Left lung (tissue), 10 donors: ENCODE data around the gene AMBP. TPM values are rescaled to one million over a fixed set of nuclear protein-coding genes. Genes with fewer than 3 reads are reported as not detected.

Experiments
- ATAC-seq: fragments of 200-7000 bp; cut with Tn5 transposase; one replicate; pipeline ENCODE4 v1.9.1; 2020; ENCODE audit warnings: moderate library complexity
- DNase-seq, 4 donors: peaks; one replicate each; pipeline ENCODE4 v3.0.0-alpha.2; 2013 to 2020
- H3K27ac ChIP-seq, 2 donors: fragments of 200-600 bp; sonication (generic) in 1 of 2; one replicate each; pipeline versions ENCODE4 v1.5.0 to v1.8.0; 2020 to 2021
- H3K27me3 ChIP-seq, 2 donors: fragments of 200-600 bp; sonication (generic) in 1 of 2; one replicate each; pipeline versions ENCODE4 v1.5.0 to v1.8.0; 2020 to 2021
- H3K36me3 ChIP-seq, 2 donors: fragments of 200-600 bp; sonication (generic) in 1 of 2; one replicate each; pipeline versions ENCODE4 v1.5.0 to v1.8.0; 2020 to 2021
- H3K4me1 ChIP-seq, 2 donors: fragments of 200-600 bp; one replicate each; pipeline ENCODE4 v1.8.0; 2021
- H3K4me3 ChIP-seq, 2 donors: fragments of 200-600 bp; sonication (generic) in 1 of 2; one replicate each; pipeline versions ENCODE4 v1.5.0 to v1.8.0; 2020 to 2021; ENCODE audit warnings: mild to moderate bottlenecking in 1 of 2
- H3K9me3 ChIP-seq, 2 donors: fragments of 200-600 bp; sonication (generic) in 1 of 2; one replicate each; pipeline versions ENCODE4 v1.5.0 to v1.8.0; 2020 to 2021
- intact Hi-C, 2 donors: fragments of 100-400 bp; cut with DNase I; formaldehyde crosslinking; loops; one replicate each; pipeline versions ENCODE4 v1.11.2 to v1.14.2; 2022
- polyA plus RNA-seq, 6 donors: library from polyadenylated mRNA; unstranded; fragments of 120-200 nt; gene quantifications; one replicate each; pipeline ENCODE4 v1.2.1, GENCODE V29; 2013; ENCODE audit not compliant: insufficient read length in 6 of 6
- total RNA-seq, 2 donors: library from RNA; stranded (reverse); fragmentation: NEBNext Ultra II Directional; extraction: Animal tissue kit (Norgen Biotek cat#: 25700); gene quantifications; one replicate each; pipeline ENCODE4 v1.2.1, GENCODE V29; 2021
- TF ChIP-seq, protein P1 (sequence below), 2 donors: fragments of 200-600 bp; sonication (generic) in 1 of 2; IDR thresholded peaks; one replicate each; pipeline versions ENCODE4 v1.5.0 to v1.8.0; 2021; ENCODE audit warnings: antibody characterized with exemption in 2 of 2
- donor health status: DM: no; HTN: yes; CAD: no.
- donor health status: DM: no; HTN: no; CAD: no.

The AMBP gene
- total and polyA plus RNA-seq, 8 donors: 1.2 to 5.5 (median 2.5) TPM; not detected in 1

DNA sequence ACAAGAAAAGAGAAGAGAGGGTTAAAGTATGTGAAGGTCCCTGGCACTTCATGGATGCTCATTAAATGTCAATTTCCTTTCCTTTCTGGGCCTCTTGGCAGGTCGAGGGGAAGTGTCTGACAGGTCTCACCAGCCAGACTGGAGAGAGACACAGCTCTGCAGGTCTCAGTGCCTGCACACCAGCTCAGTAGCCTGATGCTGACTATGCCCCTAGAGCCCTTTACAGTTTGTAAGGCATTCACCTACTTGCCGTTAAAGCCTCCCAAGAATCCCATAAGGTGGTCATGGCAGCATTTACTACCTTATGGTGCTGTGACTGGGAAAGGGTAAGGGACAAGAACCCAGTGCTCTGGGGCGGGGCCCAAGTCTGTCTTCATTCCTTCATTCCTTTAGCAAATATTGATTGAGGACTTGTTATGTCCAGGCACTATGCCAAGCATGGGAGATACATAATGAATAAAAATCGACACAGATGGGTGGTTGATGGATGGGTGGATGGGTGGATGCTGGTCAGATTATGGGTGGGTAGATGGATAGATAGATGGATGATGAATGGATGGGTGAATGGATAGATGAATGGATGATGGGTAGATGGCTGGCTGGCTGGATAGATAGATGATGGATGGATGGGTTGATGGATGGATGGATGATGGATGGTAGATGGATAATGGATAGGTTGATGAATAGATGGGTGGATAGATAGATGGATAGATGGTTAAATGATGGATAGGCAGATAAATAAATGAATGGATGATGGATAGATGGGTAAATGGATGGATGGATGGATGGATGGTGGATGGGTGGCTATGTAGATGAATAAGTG is 42.3 kb upstream of the AMBP start:
- DNase-seq: no peak
- intact Hi-C loops: no loop called here
- no peaks in the 10 kb centered on the region for H3K36me3 ChIP-seq
- no peak overlapping the region for H3K27ac ChIP-seq
- peaks cover 0 to 5% of the 10 kb centered on the region in 2 donors for H3K27me3 ChIP-seq
- H3K9me3 ChIP-seq: no peaks in the 10 kb centered on the region
- H3K4me1 ChIP-seq: peaks cover 0 to 3% of the 10 kb centered on the region in 2 donors
- ATAC-seq: no peak
- no peak overlapping the region for H3K4me3 ChIP-seq
- TF ChIP-seq, protein P1, sequence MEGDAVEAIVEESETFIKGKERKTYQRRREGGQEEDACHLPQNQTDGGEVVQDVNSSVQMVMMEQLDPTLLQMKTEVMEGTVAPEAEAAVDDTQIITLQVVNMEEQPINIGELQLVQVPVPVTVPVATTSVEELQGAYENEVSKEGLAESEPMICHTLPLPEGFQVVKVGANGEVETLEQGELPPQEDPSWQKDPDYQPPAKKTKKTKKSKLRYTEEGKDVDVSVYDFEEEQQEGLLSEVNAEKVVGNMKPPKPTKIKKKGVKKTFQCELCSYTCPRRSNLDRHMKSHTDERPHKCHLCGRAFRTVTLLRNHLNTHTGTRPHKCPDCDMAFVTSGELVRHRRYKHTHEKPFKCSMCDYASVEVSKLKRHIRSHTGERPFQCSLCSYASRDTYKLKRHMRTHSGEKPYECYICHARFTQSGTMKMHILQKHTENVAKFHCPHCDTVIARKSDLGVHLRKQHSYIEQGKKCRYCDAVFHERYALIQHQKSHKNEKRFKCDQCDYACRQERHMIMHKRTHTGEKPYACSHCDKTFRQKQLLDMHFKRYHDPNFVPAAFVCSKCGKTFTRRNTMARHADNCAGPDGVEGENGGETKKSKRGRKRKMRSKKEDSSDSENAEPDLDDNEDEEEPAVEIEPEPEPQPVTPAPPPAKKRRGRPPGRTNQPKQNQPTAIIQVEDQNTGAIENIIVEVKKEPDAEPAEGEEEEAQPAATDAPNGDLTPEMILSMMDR (IDR thresholded peaks at IDR 0.05): no peak

DNA sequence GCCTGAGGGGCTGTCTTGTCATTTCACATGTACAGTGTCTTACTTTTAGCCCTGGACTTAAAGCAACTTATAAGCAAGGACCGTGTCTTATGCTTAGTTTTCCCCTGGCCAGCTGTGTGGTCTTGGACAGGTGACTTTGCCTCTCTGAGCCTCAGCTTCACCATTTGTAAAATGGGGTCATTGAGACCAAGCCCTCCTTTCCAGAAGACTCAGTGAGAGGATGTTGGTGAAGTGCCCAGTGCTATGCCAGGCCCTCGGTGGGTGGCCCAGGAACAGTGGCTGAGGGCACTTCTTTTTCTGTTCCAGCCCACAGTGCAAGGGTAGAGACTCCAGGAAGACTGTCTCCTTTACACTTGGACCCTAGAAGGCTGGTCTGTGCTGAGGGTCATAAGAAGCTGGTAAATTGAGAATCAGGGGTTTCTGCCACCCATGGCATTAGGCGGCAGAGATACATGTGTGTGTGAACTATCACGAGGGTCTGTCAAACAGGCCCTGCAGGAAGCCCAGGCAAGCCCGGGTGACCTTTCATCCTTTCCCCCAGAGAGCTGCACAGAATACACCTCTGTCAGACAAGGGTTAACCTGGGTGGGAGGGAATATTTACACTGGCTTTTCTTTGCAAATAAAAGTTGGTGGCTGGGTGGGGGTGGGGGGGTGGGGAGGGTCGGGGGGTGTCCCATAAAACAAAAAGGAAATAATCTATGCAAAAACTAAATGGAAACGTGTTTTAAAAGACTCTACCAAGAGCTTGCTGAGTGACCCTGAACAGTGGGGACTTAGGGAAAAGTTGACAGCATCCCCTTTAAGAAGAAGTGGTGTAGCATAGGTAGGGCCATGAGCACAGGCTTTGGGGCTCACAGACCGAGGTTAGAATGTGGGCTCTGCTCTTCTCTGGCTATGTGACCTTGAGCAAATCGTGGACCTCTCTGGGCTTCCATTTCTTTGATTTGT is 41.4 kb upstream of the AMBP start:
- Histone ChIP-seq H3K9me3 (no peaks in the 10 kb centered on the region), H3K36me3 (no peaks in the 10 kb centered on the region), H3K27ac (no peak overlapping the region), H3K4me1 (peaks cover 0 to 3% of the 10 kb centered on the region in 2 donors), H3K27me3 (peaks cover 0 to 5% of the 10 kb centered on the region in 2 donors), H3K4me3 (no peak overlapping the region)
- DNase-seq (peak in 1 of 4 donors; percentile 21), ATAC-seq (no peak)
- intact Hi-C loops: no loop called here
- TF ChIP-seq, protein P1 (IDR thresholded peaks at IDR 0.05): no peak

DNA sequence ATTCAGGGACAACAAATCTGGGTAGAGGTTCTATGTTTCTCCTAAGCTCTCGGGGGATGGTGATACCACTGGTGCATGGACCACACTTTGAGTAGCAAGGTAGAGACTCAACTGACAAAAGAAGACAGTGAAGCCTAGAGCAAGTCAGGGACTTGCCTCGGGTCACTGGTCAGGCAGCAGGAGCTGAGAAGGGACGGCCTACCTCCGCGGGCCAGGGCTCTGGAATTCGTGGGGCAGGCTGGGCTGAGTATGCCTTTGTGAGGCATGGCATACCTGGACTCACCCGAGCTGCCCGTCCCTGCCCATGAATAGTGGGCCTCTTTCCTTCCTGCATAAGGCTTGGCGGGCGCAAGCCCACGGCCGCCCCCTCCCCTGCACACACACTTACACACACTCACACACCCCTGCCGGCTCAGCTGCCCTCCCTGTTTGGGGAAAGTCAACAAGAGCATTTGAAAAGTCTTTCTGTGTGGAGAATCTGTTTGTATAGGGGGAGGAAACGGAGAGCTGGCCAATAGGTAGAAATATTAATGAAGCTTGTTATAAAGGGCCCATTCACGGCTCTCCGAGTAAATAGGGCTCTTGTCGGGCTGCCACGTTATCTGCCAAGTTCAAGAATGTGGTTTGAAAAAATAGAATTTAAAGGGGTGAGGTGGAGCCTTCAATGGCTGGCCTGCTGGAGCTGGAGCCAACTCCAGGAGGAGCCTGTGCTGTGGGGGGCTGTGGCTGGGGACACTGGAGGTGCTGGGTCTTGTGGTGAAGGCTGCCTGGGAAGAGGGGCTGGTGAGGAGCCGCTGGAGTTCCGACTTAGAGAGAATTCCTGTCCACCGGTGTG is 40.1 kb upstream of the AMBP start:
- H3K4me1 ChIP-seq: peaks cover 0 to 5% of the 10 kb centered on the region in 2 donors
- DNase-seq (peak in 2 of 4 donors; percentile 53 to 84), ATAC-seq (peak; percentile 84)
- TF ChIP-seq, protein P1 (IDR thresholded peaks at IDR 0.05): no peak
- no peak overlapping the region for H3K4me3 ChIP-seq
- H3K27me3 ChIP-seq: peaks cover 0 to 5% of the 10 kb centered on the region in 2 donors
- intact Hi-C loops: no loop called here
- H3K36me3 ChIP-seq: no peaks in the 10 kb centered on the region
- no peak overlapping the region for H3K27ac ChIP-seq
- H3K9me3 ChIP-seq: no peaks in the 10 kb centered on the region

DNA sequence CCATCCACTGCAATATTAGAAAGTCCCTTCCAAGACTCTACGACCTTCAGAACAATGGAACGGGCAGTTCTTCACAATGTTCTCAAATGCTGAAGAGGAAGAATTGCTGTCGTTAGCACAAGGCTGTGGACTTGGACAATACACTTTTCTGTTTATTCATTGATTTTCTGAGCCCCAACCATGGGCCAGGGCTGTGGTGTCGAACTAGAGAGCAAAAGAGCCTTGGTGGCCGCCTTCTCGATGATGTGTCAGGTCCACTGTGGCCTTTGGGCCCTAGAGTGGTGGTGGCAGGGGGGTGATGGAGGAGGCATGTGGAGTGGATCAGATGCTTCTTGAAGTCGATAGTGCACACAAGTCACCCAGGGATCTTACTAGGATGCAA is 39.5 kb upstream of the AMBP start:
- TF ChIP-seq, protein P1 (IDR thresholded peaks at IDR 0.05): no peak
- H3K27ac ChIP-seq: no peak overlapping the region
- H3K9me3 ChIP-seq: no peaks in the 10 kb centered on the region
- no peaks in the 10 kb centered on the region for H3K36me3 ChIP-seq
- DNase-seq: peak in 1 of 4 donors; percentile 22
- peaks cover 0 to 5% of the 10 kb centered on the region in 2 donors for H3K27me3 ChIP-seq
- no peak for ATAC-seq
- intact Hi-C loops: no loop called here
- H3K4me1 ChIP-seq: peaks cover 0 to 5% of the 10 kb centered on the region in 2 donors
- no peak overlapping the region for H3K4me3 ChIP-seq
